H1 (cell line): Measurements from ENCODE around the gene PIM1. TPM values are rescaled to one million over a fixed set of nuclear protein-coding genes. Genes with fewer than 3 reads are reported as not detected.

Source experiments
- CTCF ChIA-PET: fragments of 300-600 bp; sonication (Branson Sonifier 250); formaldehyde crosslinking; loops from one replicate; lab custom pipeline; 2021; ENCODE audit not compliant: partially characterized antibody; lab: Charles Lee
- POLR2A ChIA-PET: fragments of 300-600 bp; sonication (Branson Sonifier 250); formaldehyde crosslinking; loops from one replicate; lab custom pipeline; 2021; ENCODE audit warnings: inconsistent platforms; ENCODE audit not compliant: partially characterized antibody; lab: Charles Lee
- DNase-seq, 2 experiments: peaks; one replicate each; pipeline versions ENCODE4 v3.0.0 to v3.0.0-alpha.2; 2010 to 2022; ENCODE audit warnings: low spot score in 2 of 2, low read depth in 1 of 2, mixed read lengths in 1 of 2
- FAIRE-seq: peaks from 2 replicates; lab custom pipeline; 2011; peaks lifted over from hg19 to GRCh38; lab: Jason Lieb, UNC
- H2AFZ ChIP-seq: 2 replicates; pipeline ENCODE4 v1.8.1; 2012; ENCODE audit warnings: low read length, inconsistent platforms
- H2AK5ac ChIP-seq: 2 replicates; pipeline ENCODE4 v1.6.1; 2013; ENCODE audit warnings: low read depth, low read length
- H2BK120ac ChIP-seq: replicated peaks from 2 replicates; pipeline ENCODE3; 2013; ENCODE audit warnings: low read depth, low read length, inconsistent platforms
- H2BK12ac ChIP-seq: 2 replicates; pipeline ENCODE4 v1.6.1; 2013; ENCODE audit warnings: low read depth, low read length
- H2BK15ac ChIP-seq: 2 replicates; pipeline ENCODE4 v1.6.1; 2013; ENCODE audit warnings: low read length
- H2BK20ac ChIP-seq: 2 replicates; pipeline ENCODE4 v1.6.1; 2013; ENCODE audit warnings: low read length
- H2BK5ac ChIP-seq: 2 replicates; pipeline ENCODE4 v1.6.1; 2013; ENCODE audit warnings: low read depth, low read length
- H3K14ac ChIP-seq: 2 replicates; pipeline ENCODE4 v1.6.1; 2013; ENCODE audit warnings: inconsistent platforms; ENCODE audit not compliant: insufficient read length
- H3K18ac ChIP-seq: 2 replicates; pipeline ENCODE4 v1.6.1; 2013; ENCODE audit warnings: low read length; ENCODE audit errors: extremely low read depth
- H3K23ac ChIP-seq: 2 replicates; pipeline ENCODE4 v1.6.1; 2013; ENCODE audit warnings: inconsistent platforms; ENCODE audit not compliant: insufficient read length
- H3K23me2 ChIP-seq: 2 replicates; pipeline ENCODE4 v1.6.1; 2013; ENCODE audit warnings: low read depth, low read length
- H3K27ac ChIP-seq: 2 replicates; pipeline ENCODE4 v1.6.1; 2011; ENCODE audit warnings: low read depth, low read length, inconsistent platforms
- H3K27me3 ChIP-seq, 4 experiments: replicated peaks in 1 of 4; 1 replicate in 1 of 4; 2 replicates in 3 of 4; pipeline versions ENCODE4 v1.6.1 to v1.8.1; 2011 to 2013; ENCODE audit warnings: low read length in 3 of 4, mild to moderate bottlenecking in 3 of 4, inconsistent platforms in 2 of 4, mixed read lengths in 2 of 4, moderate library complexity in 1 of 4; ENCODE audit not compliant: control insufficient read depth in 3 of 4, insufficient read depth in 3 of 4; ENCODE audit errors: extremely low read depth in 1 of 4
- H3K36me3 ChIP-seq, 4 experiments: 2 replicates each; pipeline versions ENCODE4 v1.6.1 to v1.8.1; 2011 to 2013; ENCODE audit warnings: mild to moderate bottlenecking in 4 of 4, low read length in 3 of 4, moderate library complexity in 2 of 4, control low read depth in 1 of 4, inconsistent platforms in 1 of 4; ENCODE audit not compliant: insufficient read depth in 4 of 4, control insufficient read depth in 2 of 4
- H3K4ac ChIP-seq: replicated peaks from 2 replicates; pipeline ENCODE3; 2013; ENCODE audit warnings: low read length, low read depth, mixed read lengths, inconsistent platforms; ENCODE audit not compliant: insufficient read length
- H3K4me1 ChIP-seq, 4 experiments: replicated peaks in 1 of 4; 1 replicate in 1 of 4; 2 replicates in 3 of 4; pipeline versions ENCODE4 v1.6.1 to v1.8.1; 2011 to 2013; ENCODE audit warnings: low read length in 3 of 4, inconsistent platforms in 2 of 4, mixed read lengths in 1 of 4; ENCODE audit not compliant: insufficient read depth in 4 of 4, control insufficient read depth in 3 of 4
- H3K4me2 ChIP-seq, 2 experiments: 2 replicates each; pipeline versions ENCODE4 v1.6.1 to v1.8.1; 2011 to 2013; ENCODE audit warnings: low read depth in 2 of 2, low read length in 2 of 2, control low read depth in 1 of 2, inconsistent platforms in 1 of 2, mild to moderate bottlenecking in 1 of 2; ENCODE audit not compliant: insufficient read depth in 1 of 2
- H3K4me3 ChIP-seq, 4 experiments: fragments of 200-600, 300-600 bp in 1 of 4; sonication (generic), shearing (Covaris generic), sonication (Bioruptor Twin) in 1 of 4; 2 replicates each; pipeline versions ENCODE4 v1.5.1 to v1.8.1; 2011 to 2016; ENCODE audit warnings: low read length in 4 of 4, low read depth in 3 of 4, control low read depth in 2 of 4, inconsistent platforms in 2 of 4, mild to moderate bottlenecking in 2 of 4, mixed read lengths in 1 of 4, moderate library complexity in 1 of 4; ENCODE audit not compliant: insufficient read depth in 2 of 4; ENCODE audit errors: extremely low read depth in 1 of 4
- H3K56ac ChIP-seq: replicated peaks from 2 replicates; pipeline ENCODE3; 2013; ENCODE audit warnings: low read depth, mild to moderate bottlenecking, mixed read lengths, low read length, inconsistent platforms; ENCODE audit not compliant: insufficient read length
- H3K79me1 ChIP-seq: 2 replicates; pipeline ENCODE4 v1.6.1; 2013; ENCODE audit warnings: low read depth, low read length, control low read depth
- H3K79me2 ChIP-seq, 2 experiments: 2 replicates each; pipeline versions ENCODE4 v1.6.1 to v1.8.1; 2012 to 2013; ENCODE audit warnings: low read length in 2 of 2, mild to moderate bottlenecking in 2 of 2, inconsistent platforms in 1 of 2; ENCODE audit not compliant: insufficient read depth in 2 of 2, control insufficient read depth in 1 of 2
- H3K9ac ChIP-seq, 4 experiments: replicated peaks in 1 of 4; 1 replicate in 1 of 4; 2 replicates in 3 of 4; pipeline versions ENCODE4 v1.6.1 to v1.8.1; 2011 to 2013; ENCODE audit warnings: low read depth in 3 of 4, low read length in 3 of 4, control low read depth in 2 of 4, mild to moderate bottlenecking in 2 of 4, moderate library complexity in 2 of 4, inconsistent platforms in 1 of 4; ENCODE audit errors: extremely low read depth in 1 of 4
- H3K9me3 ChIP-seq, 2 experiments: 2 replicates each; pipeline versions ENCODE4 v1.6.1 to v1.8.1; 2012 to 2013; ENCODE audit warnings: mild to moderate bottlenecking in 2 of 2, moderate library complexity in 2 of 2, control low read depth in 1 of 2, inconsistent platforms in 1 of 2, low read depth in 1 of 2, low read length in 1 of 2, mixed read lengths in 1 of 2; ENCODE audit not compliant: insufficient read depth in 2 of 2
- H4K20me1 ChIP-seq, 2 experiments: replicated peaks in 1 of 2; 2 replicates each; pipeline versions ENCODE3 to v1.8.1; 2011 to 2013; ENCODE audit warnings: inconsistent platforms in 2 of 2, low read length in 2 of 2, mild to moderate bottlenecking in 1 of 2; ENCODE audit not compliant: insufficient read depth in 2 of 2, control insufficient read depth in 1 of 2
- H4K5ac ChIP-seq: 2 replicates; pipeline ENCODE4 v1.6.1; 2013; ENCODE audit warnings: low read length, low read depth, mixed read lengths, inconsistent platforms; ENCODE audit not compliant: insufficient read length
- H4K8ac ChIP-seq: 2 replicates; pipeline ENCODE4 v1.8.0; 2013; ENCODE audit warnings: mild to moderate bottlenecking, moderate library complexity, low read length, inconsistent platforms; ENCODE audit not compliant: insufficient read depth; ENCODE audit errors: extremely low read depth
- H4K91ac ChIP-seq: replicated peaks from 2 replicates; pipeline ENCODE3; 2013; ENCODE audit warnings: low read length, mixed read lengths, inconsistent platforms; ENCODE audit not compliant: insufficient read length
- POLR2A ChIP-seq, 2 experiments: IDR thresholded peaks; 1 replicate in 1 of 2; 2 replicates in 1 of 2; pipeline ENCODE4 v1.6.1; 2011; ENCODE audit warnings: low read depth in 2 of 2, low read length in 2 of 2, mild to moderate bottlenecking in 2 of 2; ENCODE audit errors: control extremely low read depth in 1 of 2
- SIN3A ChIP-seq, 2 experiments: IDR thresholded peaks in 1 of 2; conservative IDR thresholded peaks in 1 of 2; 2 replicates each; pipeline ENCODE4 v1.6.1; 2011 to 2012; ENCODE audit warnings: low read length in 2 of 2, improper control_type of control experiment in 1 of 2, low read depth in 1 of 2, mild to moderate bottlenecking in 1 of 2
- SP4 ChIP-seq: IDR thresholded peaks from 2 replicates; pipeline ENCODE4 v1.6.1; 2012; ENCODE audit warnings: low read length, inconsistent platforms
- WGBS, 2 experiments: shearing (Covaris generic) in 1 of 2; methylation state at CpG; one replicate each; pipeline versions ENCODE4 v1.1.6 to v1.1.7; 2013 to 2015; ENCODE audit warnings: low lambda C conversion rate in 2 of 2, mixed read lengths in 2 of 2, inconsistent platforms in 1 of 2, low coverage in 1 of 2, missing lambda C conversion rate in 1 of 2; ENCODE audit not compliant: insufficient replicate concordance in 2 of 2, insufficient coverage in 1 of 2, insufficient read length in 1 of 2; ENCODE audit errors: extremely low coverage in 1 of 2, missing lambda C conversion rate in 1 of 2; 5-methylcytosine and 5-hydroxymethylcytosine counted together
- polyA plus RNA-seq, 7 experiments: library from polyadenylated mRNA; depleted of rRNA in 3 of 7; stranded (reverse) in 5 of 7; unstranded in 2 of 7; fragments of >200 nt in 5 of 7; fragments of 200-250 nt in 2 of 7; gene quantifications; 1 replicate in 5 of 7; 2 replicates in 1 of 7; 4 replicates in 1 of 7; pipeline versions ENCODE4 v1.2.1 to v1.2.3, GENCODE V29; 2011 to 2013; ENCODE audit warnings: missing spikeins in 2 of 7, mixed read lengths in 2 of 7
- total RNA-seq: library from RNA; stranded (reverse); fragmentation: NEBNext Ultra II Directional; extraction: Animal tissue kit (Norgen Biotek cat#: 25700); gene quantifications from 2 replicates; pipeline ENCODE4 v1.2.1, GENCODE V29; 2021

PIM1 gene
- total and polyA plus RNA-seq, 2 of the 8 experiments (the other 6 are each of a cell fraction or from before 2014, with no cell fraction given), result 25.5 to 94.9 TPM

DNA sequence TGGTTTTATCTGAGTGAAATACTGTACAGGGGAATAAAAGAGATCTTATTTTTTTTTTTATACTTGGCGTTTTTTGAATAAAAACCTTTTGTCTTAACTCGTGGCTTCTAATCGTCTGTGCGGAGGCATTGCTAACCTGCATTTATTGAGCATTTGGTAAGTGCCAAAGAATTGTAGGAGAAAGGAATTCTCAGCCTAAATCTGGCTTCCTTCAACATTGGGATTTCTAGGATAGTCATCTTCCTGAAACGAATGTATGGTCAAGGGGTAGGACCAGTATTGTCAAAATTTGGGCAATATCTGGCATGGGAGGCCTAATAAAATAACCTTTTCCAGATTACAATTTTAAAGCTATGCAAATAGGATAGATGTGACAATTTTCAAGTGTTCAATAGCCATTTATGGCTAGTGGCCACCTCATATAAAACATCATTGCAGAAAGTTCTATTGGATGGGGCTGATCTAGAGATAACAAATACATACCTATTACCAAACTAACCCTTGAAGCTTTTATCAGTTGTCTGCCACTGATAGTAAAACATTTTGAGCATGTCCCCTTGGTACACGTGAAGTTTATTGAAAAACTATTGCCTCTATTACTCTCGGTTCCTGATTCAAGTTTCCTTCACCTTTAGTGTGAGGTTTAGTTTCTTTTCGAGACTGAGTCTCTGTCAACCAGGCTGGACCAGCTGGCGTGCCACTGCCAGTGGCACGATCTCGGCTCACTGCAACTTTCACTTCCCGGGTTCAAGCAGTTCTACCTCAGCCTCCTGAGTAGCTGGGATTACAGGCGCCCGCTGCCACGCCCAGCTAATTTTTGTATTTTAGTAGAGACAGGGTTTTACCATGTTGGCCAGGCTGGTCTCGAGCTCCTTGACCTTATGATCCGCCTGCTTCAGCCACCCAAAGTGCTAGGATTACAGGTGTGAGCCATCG is 5.6 kb downstream of the PIM1 start:
- FAIRE-seq, result no peak
- Histone ChIP-seq H3K23ac (no peak overlapping the region), H4K5ac (no peak overlapping the region), H4K20me1 (peaks cover 24 to 26% of the 10 kb centered on the region in 2 experiments), H2AK5ac (no peak overlapping the region), H3K27me3 (no peaks in the 10 kb centered on the region), H3K9ac (no peak overlapping the region), H2BK20ac (no peak overlapping the region), H3K4me3 (no peak overlapping the region), H3K36me3 (peaks cover 22 to 43% (median 29%) of the 10 kb centered on the region in 4 experiments), H3K56ac (no peak overlapping the region), H2BK12ac (no peak overlapping the region), H3K18ac (no peak overlapping the region), H2BK15ac (no peak overlapping the region), H2BK120ac (no peak overlapping the region), H3K27ac (no peak overlapping the region), H3K23me2 (peaks cover 5% of the 10 kb centered on the region), H3K79me2 (peaks cover 6 to 35% of the 10 kb centered on the region in 2 experiments; a peak in 3 of 4 replicates), H3K79me1 (peaks cover 10% of the 10 kb centered on the region), H3K14ac (no peak overlapping the region), H3K4me2 (no peak overlapping the region; a peak in 1 of 4 replicates), H3K4ac (no peak overlapping the region), H2BK5ac (no peak overlapping the region), H3K9me3 (no peaks in the 10 kb centered on the region), H2AFZ (no peak overlapping the region), H3K4me1 (peaks cover 5 to 8% (median 6%) of the 10 kb centered on the region in 4 experiments; a peak in 5 of 7 replicates), H4K8ac (no peak overlapping the region), H4K91ac (no peak overlapping the region)
- TF ChIP-seq SP4, result no peak
- TF ChIP-seq SIN3A (conservative IDR thresholded peaks at IDR 0.05 in 1 of 2, IDR thresholded peaks at IDR 0.05 in 1 of 2; ENCODE audit: low read depth in 1 of 2, low read length in 2 of 2), result no peak
- peak in 1 of 2 experiments; percentile 73; a peak in 2 of 3 replicates for TF ChIP-seq POLR2A (IDR thresholded peaks at IDR 0.05; ENCODE audit: control extremely low read depth in 1 of 2, low read depth in 2 of 2, low read length in 2 of 2)
- ChIA-PET CTCF (interaction anchor here (0.7 to 9.9 kb wide), 15 partner anchors 12 to 410 kb away, joined by 3 to 192 read pairs (median 6); no protein-coding TSS in a partner anchor), POLR2A (interaction anchor here (0.6 to 27.8 kb wide), 16 partner anchors 11 to 1735 kb away, joined by 3 to 1024 read pairs (median 4); no protein-coding TSS in a partner anchor)
- 92% methylated on average over 18 of the region's 18 CpGs; no CpG with 5 or more reads in 1 of the 2 experiments for WGBS, 2 experiments
- no peak for DNase-seq
